NCI-H82 treated with DMSO at 0.1 percent for 48 hours (cell line): ENCODE measurements around the gene FTO.

ENCODE experiments used
- DNase-seq: peaks from one replicate; lab custom pipeline; 2025; ENCODE audit not compliant: unreplicated experiment; lab: John Stamatoyannopoulos, UW

The FTO gene

GRCh38 chr16:53998024-53998810 lies 294.3 kb downstream of the FTO start:
- DNase-seq: no peak

- DNase-seq: no peak
Observed at GRCh38 chr16:53998966-53999522, 295.1 kb downstream of the FTO start.

- no peak for DNase-seq
Observed at GRCh38 chr16:53999841-54000240, 295.9 kb downstream of the FTO start.

GRCh38 chr16:54000361-54000760 lies 296.4 kb downstream of the FTO start:
- no peak for DNase-seq

- DNase-seq: no peak
Observed at GRCh38 chr16:54006693-54007092, 302.7 kb downstream of the FTO start.

- no peak for DNase-seq
Observed at GRCh38 chr16:54007504-54007903, 303.5 kb downstream of the FTO start.

GRCh38 chr16:54009464-54010176 lies 305.7 kb downstream of the FTO start:
- DNase-seq: no peak

GRCh38 chr16:54015147-54015546 lies 311.2 kb downstream of the FTO start:
- DNase-seq: no peak

GRCh38 chr16:54022362-54022761 lies 318.4 kb downstream of the FTO start:
- no peak for DNase-seq

- no peak for DNase-seq
Observed at GRCh38 chr16:54026456-54026855, 322.5 kb downstream of the FTO start.

- no peak for DNase-seq
Observed at GRCh38 chr16:54027062-54027461, 323.1 kb downstream of the FTO start.

GRCh38 chr16:54027558-54027957 lies 323.6 kb downstream of the FTO start:
- DNase-seq: no peak

GRCh38 chr16:54027995-54028394 lies 324.0 kb downstream of the FTO start:
- no peak for DNase-seq

GRCh38 chr16:54030451-54030850 lies 326.5 kb downstream of the FTO start:
- DNase-seq: no peak

- no peak for DNase-seq
Observed at GRCh38 chr16:54031107-54031760, 327.3 kb downstream of the FTO start.

- DNase-seq: no peak
Observed at GRCh38 chr16:54033747-54034146, 329.8 kb downstream of the FTO start.

- DNase-seq: no peak
Observed at GRCh38 chr16:54034684-54035083, 330.7 kb downstream of the FTO start.

GRCh38 chr16:54040480-54040879 lies 336.5 kb downstream of the FTO start:
- DNase-seq: no peak

- DNase-seq: no peak
Observed at GRCh38 chr16:54040975-54041374, 337.0 kb downstream of the FTO start.

GRCh38 chr16:54048586-54049495 lies 344.9 kb downstream of the FTO start:
- DNase-seq: no peak
